A673 (cell line): ENCODE measurements around the gene SCARB1. TPM values are rescaled to one million over a fixed set of nuclear protein-coding genes. Genes with fewer than 3 reads are reported as not detected.

ENCODE experiments used
- BruUV-seq: library from RNA; stranded (reverse); fragments of 400-500 nt; replicated peaks from 2 replicates; lab custom pipeline; 2021; lab: Mats Ljungman, UMichigan
- CTCF ChIA-PET: fragments of 300-600 bp; sonication (Branson Sonifier 250); formaldehyde crosslinking; loops from one replicate; lab custom pipeline; 2022; ENCODE audit warnings: antibody characterized with exemption; lab: Charles Lee
- POLR2A ChIA-PET: fragments of 300-600 bp; sonication (Branson Sonifier 250); formaldehyde crosslinking; loops from one replicate; lab custom pipeline; 2022; ENCODE audit warnings: antibody characterized with exemption; ENCODE audit not compliant: low non-redundant PET; lab: Charles Lee
- DNase-seq: peaks from one replicate; pipeline ENCODE4 v3.0.0-alpha.2; 2015; ENCODE audit warnings: low spot score
- H3K27ac ChIP-seq: fragments of 200-600 bp; sonication (generic); 2 replicates; pipeline ENCODE4 v1.5.1; 2016; ENCODE audit warnings: mixed run types, low read depth, mild to moderate bottlenecking, mixed read lengths, antibody characterized with exemption, low read length; ENCODE audit not compliant: poor library complexity, severe bottlenecking
- H3K27me3 ChIP-seq: fragments of 200-600 bp; sonication (generic); replicated peaks from 2 replicates; pipeline ENCODE4 v1.6.1; 2017; ENCODE audit warnings: mixed run types, low read depth, mild to moderate bottlenecking, mixed read lengths, antibody characterized with exemption, low read length; ENCODE audit not compliant: insufficient read depth, poor library complexity
- H3K36me3 ChIP-seq: fragments of 200-600 bp; sonication (generic); 2 replicates; pipeline ENCODE4 v1.6.1; 2016; ENCODE audit warnings: mixed run types, mild to moderate bottlenecking, mixed read lengths, antibody characterized with exemption, low read length; ENCODE audit not compliant: insufficient read depth, poor library complexity, severe bottlenecking
- H3K4me1 ChIP-seq: fragments of 200-600 bp; sonication (generic); 2 replicates; pipeline ENCODE4 v1.6.1; 2017; ENCODE audit warnings: mixed run types, mild to moderate bottlenecking, mixed read lengths, antibody characterized with exemption, low read length; ENCODE audit not compliant: insufficient read depth, poor library complexity, severe bottlenecking
- H3K4me3 ChIP-seq: fragments of 200-600 bp; sonication (generic); 2 replicates; pipeline ENCODE4 v1.5.1; 2016; ENCODE audit warnings: low read depth, mixed run types, mild to moderate bottlenecking, mixed read lengths, low read length; ENCODE audit not compliant: poor library complexity, severe bottlenecking
- H3K9me3 ChIP-seq: fragments of 200-600 bp; sonication (generic); 2 replicates; pipeline ENCODE4 v1.6.1; 2016; ENCODE audit warnings: mixed run types, low read depth, mild to moderate bottlenecking, mixed read lengths, antibody characterized with exemption, low read length; ENCODE audit not compliant: poor library complexity, severe bottlenecking
- CTCF ChIP-seq: fragments of 300-800, 200-600 bp; sonication (generic); conservative IDR thresholded peaks from 2 replicates; pipeline ENCODE4 v1.5.1; 2017; ENCODE audit warnings: low read depth, mild to moderate bottlenecking, antibody characterized with exemption, low read length, moderate library complexity, mixed read lengths
- EZH2 ChIP-seq: fragments of 200-600 bp; sonication (generic); IDR thresholded peaks from 2 replicates; pipeline ENCODE4 v1.6.1; 2017; ENCODE audit warnings: borderline replicate concordance, low read depth, mild to moderate bottlenecking, mixed read lengths, antibody characterized with exemption, low read length; ENCODE audit not compliant: poor library complexity, severe bottlenecking
- intact Hi-C: fragments of 100-400 bp; cut with micrococcal nuclease; formaldehyde crosslinking; loops from one replicate; pipeline ENCODE4 v1.10.0; 2022; ENCODE audit not compliant: unreplicated experiment
- total RNA-seq: library from RNA; stranded (reverse); gene quantifications from 2 replicates; pipeline ENCODE4 v1.2.3, GENCODE V29; 2021

SCARB1 gene
- total RNA-seq, 1 experiment from 2014 or later: 74.6 TPM

- Histone ChIP-seq H3K36me3 (no peaks in the 10 kb centered on the region), H3K4me1 (peaks cover 23% of the 10 kb centered on the region), H3K27ac (no peak overlapping the region), H3K9me3 (peaks cover 20% of the 10 kb centered on the region), H3K4me3 (no peak overlapping the region), H3K27me3 (no peaks in the 10 kb centered on the region)
- no peak for DNase-seq
- intact Hi-C loops: loop anchor here (5.0 to 10.0 kb wide), 2 partner anchors 298 to 416 kb away; no protein-coding TSS in a partner anchor
- CTCF ChIA-PET: no interaction called here
- BruUV-seq: no TSS peak
- TF ChIP-seq EZH2: no peak
- TF ChIP-seq CTCF: no peak
- POLR2A ChIA-PET: no interaction called here
Measured at GRCh38 chr12:124760560-124760959, 103.1 kb downstream of the SCARB1 start.

GRCh38 chr12:124759841-124760503 lies 103.7 kb downstream of the SCARB1 start:
- no peak for DNase-seq
- no TSS peak for BruUV-seq
- Histone ChIP-seq H3K4me3 (no peak overlapping the region), H3K27me3 (no peaks in the 10 kb centered on the region), H3K4me1 (peaks cover 29% of the 10 kb centered on the region), H3K9me3 (peaks cover 18% of the 10 kb centered on the region), H3K36me3 (no peaks in the 10 kb centered on the region), H3K27ac (no peak overlapping the region)
- intact Hi-C loops: loop anchor here (5.0 to 10.0 kb wide), 5 partner anchors 38 to 415 kb away; partner anchors contain the start of gene NCOR2
- TF ChIP-seq EZH2: no peak
- TF ChIP-seq CTCF: no peak
- ChIA-PET POLR2A (no interaction called here), CTCF (no interaction called here)

GRCh38 chr12:124758266-124759220 lies 105.1 kb downstream of the SCARB1 start:
- POLR2A ChIA-PET: no interaction called here
- DNase-seq: peak; percentile 64
- CTCF ChIA-PET: interaction anchor here (0.6 to 1.4 kb wide), 2 partner anchors 240 to 1033 kb away, joined by 4 to 5 read pairs; no protein-coding TSS in a partner anchor
- H3K36me3 ChIP-seq: no peaks in the 10 kb centered on the region
- H3K27ac ChIP-seq: no peak overlapping the region
- H3K9me3 ChIP-seq: peaks cover 8% of the 10 kb centered on the region
- H3K4me3 ChIP-seq: peak overlapping the region; percentile 16
- peaks cover 36% of the 10 kb centered on the region for H3K4me1 ChIP-seq
- no TSS peak for BruUV-seq
- H3K27me3 ChIP-seq: no peaks in the 10 kb centered on the region
- intact Hi-C loops: loop anchor here (5.0 kb wide), 3 partner anchors 36 to 251 kb away; partner anchors contain the start of gene NCOR2
- TF ChIP-seq CTCF: 0 out of 2 replicates have a peak, but pooled peaks have one; percentile 8
- TF ChIP-seq EZH2: no peak
